Fibroblast of lung (primary cell): ENCODE measurements around the gene PRAMEF14.
"Not testable (repeated sequence)": the region's sequence is repeated elsewhere in the genome, so short reads cannot be mapped to it uniquely, and the experiment has no call there.

Source experiments
- EZH2 ChIP-seq: IDR thresholded peaks from 2 replicates; pipeline ENCODE4 v1.5.1; 2012; ENCODE audit warnings: low read length, control low read depth, mild to moderate bottlenecking; ENCODE audit errors: missing control alignments
- TF ChIP-seq, protein P1 (sequence below), 2 donors: IDR thresholded peaks in 1 of 2; conservative IDR thresholded peaks in 1 of 2; 1 replicate in 1 of 2; 2 replicates in 1 of 2; pipeline ENCODE4 v1.5.1; 2011 to 2012; ENCODE audit warnings: low read length in 2 of 2, control low read depth in 1 of 2, inconsistent platforms in 1 of 2, low read depth in 1 of 2, mild to moderate bottlenecking in 1 of 2

DNA sequence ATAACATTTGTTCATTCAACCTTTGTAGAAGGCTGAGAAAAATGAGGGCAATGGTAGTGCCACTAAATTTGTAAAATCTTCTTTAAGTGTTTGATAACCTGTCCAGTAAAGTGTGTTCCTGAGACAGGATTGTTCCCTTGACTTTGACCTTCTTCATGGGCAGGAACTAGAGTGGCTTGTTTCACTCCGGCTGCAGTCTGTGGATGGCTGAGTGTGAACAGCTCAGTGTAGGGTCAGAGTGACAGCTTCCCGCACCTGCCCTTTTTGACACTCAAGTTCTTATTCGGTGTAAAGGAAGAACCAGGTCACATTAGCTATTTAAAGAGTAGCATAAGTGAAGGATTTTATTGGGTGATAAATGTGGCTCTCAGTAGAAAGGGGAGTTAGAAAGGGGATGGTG, 33.4 kb upstream of the PRAMEF14 start:
- TF ChIP-seq EZH2: not testable (repeated sequence)
- TF ChIP-seq, protein P1, sequence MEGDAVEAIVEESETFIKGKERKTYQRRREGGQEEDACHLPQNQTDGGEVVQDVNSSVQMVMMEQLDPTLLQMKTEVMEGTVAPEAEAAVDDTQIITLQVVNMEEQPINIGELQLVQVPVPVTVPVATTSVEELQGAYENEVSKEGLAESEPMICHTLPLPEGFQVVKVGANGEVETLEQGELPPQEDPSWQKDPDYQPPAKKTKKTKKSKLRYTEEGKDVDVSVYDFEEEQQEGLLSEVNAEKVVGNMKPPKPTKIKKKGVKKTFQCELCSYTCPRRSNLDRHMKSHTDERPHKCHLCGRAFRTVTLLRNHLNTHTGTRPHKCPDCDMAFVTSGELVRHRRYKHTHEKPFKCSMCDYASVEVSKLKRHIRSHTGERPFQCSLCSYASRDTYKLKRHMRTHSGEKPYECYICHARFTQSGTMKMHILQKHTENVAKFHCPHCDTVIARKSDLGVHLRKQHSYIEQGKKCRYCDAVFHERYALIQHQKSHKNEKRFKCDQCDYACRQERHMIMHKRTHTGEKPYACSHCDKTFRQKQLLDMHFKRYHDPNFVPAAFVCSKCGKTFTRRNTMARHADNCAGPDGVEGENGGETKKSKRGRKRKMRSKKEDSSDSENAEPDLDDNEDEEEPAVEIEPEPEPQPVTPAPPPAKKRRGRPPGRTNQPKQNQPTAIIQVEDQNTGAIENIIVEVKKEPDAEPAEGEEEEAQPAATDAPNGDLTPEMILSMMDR (conservative IDR thresholded peaks at IDR 0.05 in 1 of 2, IDR thresholded peaks at IDR 0.05 in 1 of 2; ENCODE audit: low read depth in 1 of 2, low read length in 2 of 2): not testable (repeated sequence)
